Right renal cortex interstitium (tissue), 3 donors: Measurements from ENCODE around the gene UPB1. TPM values are rescaled to one million over a fixed set of nuclear protein-coding genes. Genes with fewer than 3 reads are reported as not detected.

Experiments
- DNase-seq, 3 donors: peaks; one replicate each; pipeline ENCODE4 v3.0.0-alpha.2; 2013; ENCODE audit warnings: low read depth in 3 of 3, low spot score in 2 of 3
- polyA plus RNA-seq, 3 donors: library from polyadenylated mRNA; unstranded; fragments of 120-200 nt; gene quantifications; one replicate each; pipeline ENCODE4 v1.2.1, GENCODE V29; 2013; ENCODE audit not compliant: insufficient read length in 3 of 3

The UPB1 gene
- polyA plus RNA-seq, 3 donors, result 0.37 to 0.54 (median 0.53) TPM

GRCh38 chr22:24503137-24503842 lies 8.2 kb downstream of the UPB1 start:
- no peak for DNase-seq

- DNase-seq, result no peak
Measured at GRCh38 chr22:24503843-24504338, 8.8 kb downstream of the UPB1 start.

DNA sequence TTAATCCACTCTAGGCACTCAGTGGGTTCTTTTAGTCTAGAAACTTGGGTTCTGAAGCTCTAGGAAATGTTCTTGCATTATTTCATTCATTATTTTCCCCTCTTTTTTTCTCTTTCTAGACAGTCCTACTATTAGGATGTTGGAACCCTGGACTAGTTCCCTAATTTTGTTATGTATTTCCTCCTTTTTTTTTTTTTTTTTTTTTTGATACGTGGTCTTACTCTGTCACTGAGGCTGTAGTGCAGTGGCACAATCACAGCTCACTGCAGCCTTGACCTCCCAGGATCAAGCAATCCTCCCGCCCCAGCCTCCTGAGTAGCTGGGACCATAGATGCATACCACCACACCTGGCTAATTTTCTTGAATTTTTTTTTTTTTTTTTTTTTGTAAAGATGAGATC lies 9.4 kb downstream of the UPB1 start:
- no peak for DNase-seq

DNA sequence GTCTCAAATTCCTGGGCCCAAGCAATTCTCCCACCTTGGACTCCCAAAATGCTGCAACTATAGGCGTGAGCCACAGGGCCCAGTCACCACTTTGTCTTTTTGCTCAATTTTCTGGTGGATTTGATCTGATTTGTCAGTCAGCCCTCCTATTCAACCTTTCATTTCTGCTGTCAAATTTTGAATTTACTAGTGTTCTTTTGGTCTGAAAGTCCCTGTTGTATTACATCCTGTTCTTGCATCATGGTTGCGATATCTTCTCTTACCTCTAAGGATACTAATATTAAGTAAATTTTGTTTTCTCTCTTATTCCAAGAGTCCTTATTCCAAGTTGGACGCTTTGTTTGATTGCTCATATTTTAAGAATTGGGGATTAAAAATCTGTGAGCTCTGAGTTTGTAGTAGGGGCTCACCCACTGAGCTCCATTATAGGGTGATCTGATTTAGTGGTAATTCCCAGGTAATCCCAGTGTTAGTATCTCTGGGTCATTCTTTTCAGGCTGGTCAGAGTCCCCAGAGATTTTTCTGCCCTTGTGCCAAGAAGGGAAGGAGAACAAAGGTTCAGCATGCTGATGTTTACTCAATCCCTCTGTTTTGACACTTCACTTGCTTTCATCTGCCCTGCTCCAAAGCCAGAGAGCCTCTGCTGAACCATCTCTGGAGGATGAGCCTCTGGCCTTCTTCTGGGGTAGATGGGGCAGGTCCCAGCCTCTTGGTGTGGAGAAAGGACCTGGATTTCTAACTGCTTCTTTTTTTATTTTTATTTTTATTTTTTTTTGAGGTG lies 10.0 kb downstream of the UPB1 start:
- no peak for DNase-seq

DNA sequence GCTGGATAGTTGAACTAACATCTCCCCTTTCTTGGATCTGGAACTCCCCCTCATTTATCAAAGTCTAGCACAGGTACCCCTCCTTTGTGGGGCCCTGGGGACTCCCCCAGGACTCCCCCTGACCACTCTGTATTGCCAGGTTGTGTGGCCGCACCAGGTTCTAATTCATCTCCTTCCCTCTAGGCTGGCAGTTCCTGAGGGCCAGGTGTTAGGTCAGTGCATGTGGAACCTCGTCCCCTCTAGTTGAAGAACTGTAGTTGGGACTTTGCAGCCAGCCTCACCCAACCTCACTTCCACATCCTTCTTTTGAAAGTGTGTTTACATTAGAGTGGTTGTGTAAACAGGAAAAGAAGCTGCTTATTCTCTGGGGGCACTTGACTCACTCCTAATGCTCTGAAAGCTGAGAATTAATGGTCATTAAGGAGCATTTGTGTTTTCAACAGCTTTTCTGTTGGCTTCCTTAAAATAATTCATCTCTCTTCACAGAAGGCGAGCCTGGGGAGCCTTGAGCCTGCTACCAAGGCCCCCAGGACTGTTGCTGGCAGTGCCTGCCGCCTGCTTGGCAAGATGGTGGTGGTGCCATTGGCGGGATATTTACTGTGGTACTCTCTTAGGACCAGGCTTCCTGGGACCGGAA lies 11.8 kb downstream of the UPB1 start:
- no peak for DNase-seq

GRCh38 chr22:24507716-24508115 lies 12.6 kb downstream of the UPB1 start:
- no peak for DNase-seq

GRCh38 chr22:24510637-24511625 lies 15.8 kb downstream of the UPB1 start:
- no peak for DNase-seq

DNA sequence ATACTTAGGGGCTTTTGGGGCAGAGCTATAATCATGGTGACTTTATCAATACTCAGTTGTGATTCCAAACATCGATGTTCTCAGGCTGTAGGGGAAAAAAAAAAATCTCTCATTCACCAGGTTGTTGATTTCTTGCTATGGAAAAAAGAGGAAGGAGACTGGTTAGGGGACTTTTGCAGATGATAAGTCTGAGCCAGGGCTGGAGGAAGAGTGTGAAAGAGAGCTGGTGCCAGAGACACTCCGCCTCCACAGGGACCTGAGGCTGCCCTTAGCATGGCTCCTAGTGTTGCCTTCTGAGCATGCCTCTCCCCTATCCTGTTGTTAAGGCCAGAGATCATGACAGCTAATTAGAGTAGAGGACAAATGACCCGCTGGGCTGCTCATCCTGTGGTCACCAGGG lies 16.9 kb downstream of the UPB1 start:
- no peak for DNase-seq

GRCh38 chr22:24513378-24514240 lies 18.5 kb downstream of the UPB1 start:
- no peak for DNase-seq

DNA sequence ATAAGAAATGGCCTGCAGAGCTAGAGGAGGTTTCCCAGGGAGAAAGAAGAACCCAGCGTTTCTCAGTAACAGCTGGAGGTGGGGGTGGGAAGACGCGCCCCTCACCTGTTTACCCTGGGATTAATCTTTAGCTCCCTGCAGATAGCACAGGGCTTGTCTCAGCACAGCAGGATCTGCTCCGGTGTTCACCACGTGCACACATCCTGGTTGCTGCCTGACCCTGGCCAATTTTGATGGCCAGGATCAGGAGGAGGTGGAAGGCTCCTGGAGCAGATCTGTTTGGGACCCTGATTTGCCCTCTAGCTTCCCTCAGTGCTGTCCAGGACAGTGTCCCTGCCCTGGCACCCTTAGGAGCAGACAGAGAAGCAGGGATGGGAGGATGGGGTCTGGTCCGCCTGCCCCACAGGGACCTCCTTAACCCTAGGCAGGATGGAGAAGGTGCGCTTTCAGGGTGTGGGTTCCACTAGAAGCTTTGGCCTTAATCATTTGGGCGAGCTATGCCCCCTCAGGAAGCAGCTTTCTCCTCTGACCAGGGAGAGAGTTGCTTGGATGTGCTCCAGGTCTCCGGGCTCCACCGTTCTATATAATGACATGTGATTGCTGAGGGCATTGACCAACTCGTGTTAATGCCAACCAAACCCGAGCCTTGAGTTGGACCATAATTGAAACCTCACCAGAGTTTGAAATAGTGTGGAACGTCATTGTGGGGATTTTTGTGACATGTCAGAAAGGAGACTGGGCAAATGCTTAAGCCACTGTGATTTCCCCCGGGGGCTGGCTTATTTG lies 19.3 kb downstream of the UPB1 start:
- DNase-seq, result no peak

GRCh38 chr22:24515027-24515338 lies 19.9 kb downstream of the UPB1 start:
- no peak for DNase-seq

DNA sequence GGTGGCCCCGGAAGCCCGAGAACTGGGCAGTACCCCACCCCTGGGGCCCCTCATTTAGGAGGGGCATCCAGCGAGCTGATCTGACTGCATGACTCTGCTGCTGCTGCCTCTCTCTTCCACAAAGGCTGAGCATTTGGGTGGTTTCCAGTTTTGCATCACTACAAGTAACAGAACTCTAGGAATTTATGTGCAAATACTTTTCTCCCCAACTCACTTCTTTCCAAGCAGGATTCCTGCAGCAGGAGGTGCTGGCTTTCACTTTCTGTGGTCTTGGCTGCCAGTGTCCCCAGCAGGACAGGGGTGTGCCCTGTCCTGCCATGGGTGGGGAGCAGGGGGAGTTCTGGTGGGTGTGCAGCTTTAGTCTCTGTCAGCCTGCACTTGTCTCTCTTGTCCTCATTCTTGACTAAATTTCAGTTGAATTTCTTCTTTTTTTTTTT lies 21.2 kb downstream of the UPB1 start:
- DNase-seq, result peak in 1 of 3 donors; percentile 38

GRCh38 chr22:24517446-24517845 lies 22.3 kb downstream of the UPB1 start:
- no peak for DNase-seq

- DNase-seq, result no peak
Measured at GRCh38 chr22:24518228-24518627, 23.1 kb downstream of the UPB1 start.

DNA sequence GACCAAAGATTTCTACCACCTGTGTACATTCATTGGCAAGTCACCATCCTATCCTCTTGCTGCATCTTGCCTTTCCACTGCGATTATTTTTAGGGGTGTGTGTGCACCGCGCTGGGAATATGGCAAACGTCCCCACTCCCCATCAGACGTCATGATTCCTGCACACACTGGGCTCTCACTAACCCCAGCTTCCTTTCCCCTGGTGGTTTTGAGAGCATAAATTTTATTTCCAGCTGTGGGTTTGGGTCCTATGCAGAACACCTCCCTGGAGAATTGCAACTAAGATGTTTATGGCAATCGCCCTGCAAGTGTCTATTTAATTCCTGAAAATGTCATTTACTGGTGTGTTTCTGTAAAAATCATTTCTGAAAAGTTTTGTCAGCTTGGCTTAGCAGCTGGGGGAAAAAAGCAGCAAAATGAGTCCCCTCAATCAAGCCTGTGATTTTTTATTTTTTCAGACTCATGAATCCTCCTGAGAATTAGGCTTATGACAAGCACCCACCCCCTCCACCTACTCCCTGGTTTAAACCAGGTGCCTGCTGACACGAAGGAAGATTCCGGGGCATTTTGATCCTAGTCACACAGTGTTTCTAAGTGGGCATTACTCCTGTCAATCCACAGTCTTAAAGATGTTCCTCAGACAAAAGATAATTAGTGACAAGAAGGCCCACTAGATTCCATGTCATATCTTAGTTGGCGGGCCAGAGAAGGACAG lies 23.8 kb downstream of the UPB1 start:
- no peak for DNase-seq

DNA sequence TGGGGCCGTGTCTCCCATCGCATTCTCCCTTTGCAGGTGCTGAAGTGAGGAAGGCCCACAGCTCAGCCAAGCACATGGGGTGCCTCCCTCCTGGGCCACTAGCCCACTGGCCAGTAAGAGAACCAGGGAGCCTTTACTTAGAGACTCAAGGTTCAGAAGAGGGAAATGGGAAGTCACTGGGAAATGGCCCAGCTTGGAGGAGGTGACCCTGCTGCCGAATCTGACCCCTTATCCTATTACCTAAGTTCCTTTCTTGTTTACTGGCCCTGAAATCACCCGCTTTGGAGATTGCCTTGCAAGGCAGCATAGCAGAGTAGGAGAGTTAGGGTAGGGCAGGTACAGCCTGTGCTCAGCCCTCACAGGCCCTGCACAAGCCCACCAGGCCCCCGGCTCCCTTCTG lies 24.4 kb downstream of the UPB1 start:
- DNase-seq, result no peak

DNA sequence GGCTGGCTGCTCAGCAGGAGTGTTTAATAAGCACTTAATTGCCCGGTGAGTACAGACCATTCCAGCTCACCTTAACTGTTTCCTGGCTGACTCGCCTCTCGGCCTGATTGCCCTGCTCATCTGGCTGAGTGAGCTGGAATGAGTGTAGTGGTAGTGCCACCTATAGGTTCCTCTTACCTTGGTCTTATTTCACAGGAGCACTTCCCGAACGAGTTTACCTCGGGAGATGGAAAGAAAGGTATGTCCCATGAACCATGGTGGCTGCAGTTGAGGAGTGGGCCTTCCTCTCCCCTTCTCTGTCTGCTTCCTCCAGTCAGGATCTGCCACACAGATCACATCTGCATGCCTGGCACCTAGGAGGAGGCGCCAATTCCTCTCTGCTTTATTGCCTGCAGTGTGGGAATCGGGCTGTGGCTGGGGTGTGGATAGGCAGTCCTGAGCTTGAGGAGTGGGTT lies 26.7 kb downstream of the UPB1 start:
- peak; percentile 33 to 52 (median 50) for DNase-seq

GRCh38 chr22:24523873-24524272 lies 28.7 kb downstream of the UPB1 start:
- no peak for DNase-seq
